HG03175 (cell line): Measurements from ENCODE around the gene KRT33A.
"Not testable (repeated sequence)": the region's sequence is repeated elsewhere in the genome, so short reads cannot be mapped to it uniquely, and the experiment has no call there.

Source experiments
- ATAC-seq: cut with Tn5 transposase; IDR thresholded peaks from one replicate; pipeline ENCODE4 v1.9.1; 2021; ENCODE audit warnings: mild to moderate bottlenecking, moderate library complexity; ENCODE audit not compliant: unreplicated experiment

The KRT33A gene

GRCh38 chr17:41350381-41350878 lies at the start of gene KRT33A:
TSS of gene KRT33A (minus strand) at chr17:41350828. CDS start at chr17:41350767, 61 bp downstream.
- ATAC-seq = not testable (repeated sequence)

GRCh38 chr17:41396996-41397660 lies 46.5 kb upstream of the KRT33A start, which contains the start of gene KRT31:
TSS of gene KRT31 (minus strand) at chr17:41397608. CDS start at chr17:41397539, 69 bp downstream.
- no peak for ATAC-seq

- ATAC-seq = no peak
These were observed 45.7 kb upstream of the KRT33A start for GRCh38 chr17:41396340-41396739.

GRCh38 chr17:41395611-41396010 lies 45.0 kb upstream of the KRT33A start:
- no peak for ATAC-seq

- ATAC-seq = not testable (repeated sequence)
These were observed 44.4 kb upstream of the KRT33A start for GRCh38 chr17:41395044-41395443.

GRCh38 chr17:41394254-41394996 lies 43.8 kb upstream of the KRT33A start:
- ATAC-seq = no peak

GRCh38 chr17:41393826-41394225 lies 43.2 kb upstream of the KRT33A start:
- ATAC-seq = no peak

- ATAC-seq = no peak
These were observed 42.7 kb upstream of the KRT33A start for GRCh38 chr17:41393294-41393693.

- ATAC-seq = no peak
These were observed 41.6 kb upstream of the KRT33A start for GRCh38 chr17:41392278-41392677.

- no peak for ATAC-seq
These were observed 40.9 kb upstream of the KRT33A start for GRCh38 chr17:41391535-41391934.

- no peak for ATAC-seq
These were observed 39.8 kb upstream of the KRT33A start for GRCh38 chr17:41390411-41390938.

- ATAC-seq = no peak
These were observed 37.0 kb upstream of the KRT33A start for GRCh38 chr17:41387670-41388069.

- ATAC-seq = no peak
These were observed 35.6 kb upstream of the KRT33A start for GRCh38 chr17:41386227-41386626.

GRCh38 chr17:41383690-41384089 lies 33.1 kb upstream of the KRT33A start:
- ATAC-seq = no peak

- no peak for ATAC-seq
These were observed 31.8 kb upstream of the KRT33A start for GRCh38 chr17:41382394-41382793.

- ATAC-seq = not testable (repeated sequence)
These were observed 31.3 kb upstream of the KRT33A start, which contains the start of gene KRT34 for GRCh38 chr17:41381943-41382342. TSS of gene KRT34 (minus strand) at chr17:41382306. CDS start at chr17:41382246, 60 bp downstream.

- not testable (repeated sequence) for ATAC-seq
These were observed 29.5 kb upstream of the KRT33A start for GRCh38 chr17:41380091-41380490.

GRCh38 chr17:41377546-41377945 lies 26.9 kb upstream of the KRT33A start:
- ATAC-seq = no peak

- no peak for ATAC-seq
These were observed 19.1 kb upstream of the KRT33A start, which contains the start of gene KRT33B for GRCh38 chr17:41369713-41370112. TSS of gene KRT33B (minus strand) at chr17:41369813. CDS start at chr17:41369750, 63 bp downstream.

- ATAC-seq = no peak
These were observed 18.4 kb upstream of the KRT33A start for GRCh38 chr17:41369023-41369422.

- no peak for ATAC-seq
These were observed 16.9 kb upstream of the KRT33A start for GRCh38 chr17:41367426-41368075.
